Measurements from ENCODE around the gene ZNF496. TPM values are rescaled to one million over a fixed set of nuclear protein-coding genes. Genes with fewer than 3 reads are reported as not detected.
"Not testable (repeated sequence)": the region's sequence is repeated elsewhere in the genome, so short reads cannot be mapped to it uniquely, and the experiment has no call there.

ZNF496 gene
- total RNA-seq, 1 donor from 2014 or later, result 14.8 TPM

- peaks cover 20% of the 10 kb centered on the region for H3K9me3 Mint-ChIP-seq
- no peaks in the 10 kb centered on the region for H3K36me3 Mint-ChIP-seq (ENCODE audit: low read depth)
- no peak overlapping the region for H3K27ac Mint-ChIP-seq
- no peaks in the 10 kb centered on the region for H3K27me3 Mint-ChIP-seq (ENCODE audit: insufficient read depth)
- no peaks in the 10 kb centered on the region for H3K4me1 Mint-ChIP-seq (ENCODE audit: low read depth)
- no peak overlapping the region for H3K4me3 Mint-ChIP-seq
- intact Hi-C loops (cut with micrococcal nuclease), result loop anchor here (10.0 kb wide), 1 partner anchor 64 kb away; no protein-coding TSS in a partner anchor
- DNase-seq (ENCODE audit: low spot score), result no peak
Observed at GRCh38 chr1:247268390-247269045, 63.1 kb downstream of the ZNF496 start.

GRCh38 chr1:247266053-247266452, 65.6 kb downstream of the ZNF496 start:
- no peaks in the 10 kb centered on the region for H3K27me3 Mint-ChIP-seq (ENCODE audit: insufficient read depth)
- DNase-seq (ENCODE audit: low spot score), result no peak
- peaks cover 14% of the 10 kb centered on the region for H3K9me3 Mint-ChIP-seq
- H3K4me1 Mint-ChIP-seq (ENCODE audit: low read depth), result no peaks in the 10 kb centered on the region
- no peak overlapping the region for H3K4me3 Mint-ChIP-seq
- H3K36me3 Mint-ChIP-seq (ENCODE audit: low read depth), result no peaks in the 10 kb centered on the region
- no peak overlapping the region for H3K27ac Mint-ChIP-seq
- intact Hi-C loops (cut with micrococcal nuclease), result loop anchor here (10.0 kb wide), 1 partner anchor 61 kb away; no protein-coding TSS in a partner anchor

- H3K9me3 Mint-ChIP-seq, result peaks cover 23% of the 10 kb centered on the region
- H3K27ac Mint-ChIP-seq; intact Hi-C loops (cut with micrococcal nuclease); H3K36me3 Mint-ChIP-seq (ENCODE audit: low read depth); H3K27me3 Mint-ChIP-seq (ENCODE audit: insufficient read depth); DNase-seq (ENCODE audit: low spot score); H3K4me3 Mint-ChIP-seq; H3K4me1 Mint-ChIP-seq (ENCODE audit: low read depth): not testable (repeated sequence)
Observed at GRCh38 chr1:247255772-247256171, 75.9 kb downstream of the ZNF496 start, which contains the start of gene VN1R5. Gene VN1R5 (plus strand): TSS chr1:247256072.

- no peak for DNase-seq (ENCODE audit: low spot score)
- H3K4me3 Mint-ChIP-seq, result no peak overlapping the region
- no peaks in the 10 kb centered on the region for H3K36me3 Mint-ChIP-seq (ENCODE audit: low read depth)
- no peak overlapping the region for H3K27ac Mint-ChIP-seq
- H3K9me3 Mint-ChIP-seq, result peaks cover 36% of the 10 kb centered on the region
- H3K27me3 Mint-ChIP-seq (ENCODE audit: insufficient read depth), result no peaks in the 10 kb centered on the region
- intact Hi-C loops (cut with micrococcal nuclease), result no loop called here
- H3K4me1 Mint-ChIP-seq (ENCODE audit: low read depth), result no peaks in the 10 kb centered on the region
Observed at GRCh38 chr1:247247568-247247967, 84.1 kb downstream of the ZNF496 start.

Other genes starting within 250 kb of the ZNF496 start
- gene ZNF669, start 227.5 kb downstream of the ZNF496 start, total RNA-seq, result 8.0 and 9.5 TPM in 2 replicates
- gene ZNF124, start 159.8 kb downstream of the ZNF496 start, total RNA-seq, result 14.9 and 15.5 TPM in 2 replicates
- not detected in 2 replicates for gene VN1R5, start 75.8 kb downstream of the ZNF496 start, total RNA-seq
- gene NLRP3, start 84.3 kb upstream of the ZNF496 start, total RNA-seq, result 0.12 TPM in 1 of 2 replicates, not detected in the other
- gene OR2B11, start 126.2 kb upstream of the ZNF496 start, total RNA-seq, result not detected in 2 replicates
- gene OR2C3, start 204.6 kb upstream of the ZNF496 start, total RNA-seq, result not detected in 2 replicates
- 0.16 TPM in 1 of 2 replicates, not detected in the other for gene GCSAML, start 217.3 kb upstream of the ZNF496 start, total RNA-seq

Measured in activated T-helper 1 cell treated with anti-CD3 and anti-CD28 coated beads, Interleukin-12 subunit alpha, Interleukin-12 subunit beta, Interleukin-2, Interleukin-4 antibody, amounts not matched to agents 30 ng/mL and 10 ng/mL and 1 ng/mL, durations not matched to agents 14 hours and 24 hours and 36 hours (primary cell).